Naive B cell (primary cell): ENCODE data around the gene HNRNPA0. TPM values are rescaled to one million over a fixed set of nuclear protein-coding genes. Genes with fewer than 3 reads are reported as not detected.

Source experiments
- ATAC-seq, 2 donors: fragments of 150-1000 bp; cut with Tn5 transposase; 2 replicates each; pipeline ENCODE4 v1.10.0; 2021; ENCODE audit warnings: low read depth in 2 of 2, mild to moderate bottlenecking in 2 of 2, moderate library complexity in 2 of 2
- DNase-seq: peaks from one replicate; pipeline ENCODE4 v3.0.0; 2022
- H3K27ac Mint-ChIP-seq, 6 donors: one replicate each; pipeline ENCODE4 v1.8.0; 2020 to 2022; ENCODE audit warnings: mild to moderate bottlenecking in 6 of 6, mixed read lengths in 6 of 6, moderate library complexity in 5 of 6, inconsistent platforms in 2 of 6
- H3K27me3 Mint-ChIP-seq, 3 donors: one replicate each; pipeline ENCODE4 v1.8.0; 2021 to 2022; ENCODE audit warnings: mixed read lengths in 3 of 3, mild to moderate bottlenecking in 1 of 3
- H3K36me3 Mint-ChIP-seq, 2 donors: one replicate each; pipeline ENCODE4 v1.8.0; 2020 to 2022; ENCODE audit warnings: mixed read lengths in 2 of 2, inconsistent platforms in 1 of 2, mild to moderate bottlenecking in 1 of 2
- H3K4me1 Mint-ChIP-seq, 3 donors: one replicate each; pipeline ENCODE4 v1.8.0; 2020 to 2022; ENCODE audit warnings: mixed read lengths in 3 of 3, inconsistent platforms in 1 of 3, mild to moderate bottlenecking in 1 of 3, moderate library complexity in 1 of 3
- H3K4me3 Mint-ChIP-seq, 8 donors: one replicate each; pipeline ENCODE4 v1.8.0; 2020 to 2022; ENCODE audit warnings: mild to moderate bottlenecking in 8 of 8, mixed read lengths in 8 of 8, moderate library complexity in 8 of 8, inconsistent platforms in 2 of 8
- H3K9me3 Mint-ChIP-seq, 7 donors: one replicate each; pipeline ENCODE4 v1.8.0; 2020 to 2022; ENCODE audit warnings: mixed read lengths in 7 of 7, mild to moderate bottlenecking in 5 of 7, inconsistent platforms in 2 of 7, moderate library complexity in 1 of 7
- polyA plus RNA-seq, 6 donors: library from polyadenylated mRNA; unstranded; fragments of 300-500 nt; fragmentation: Illumina TruSeq; gene quantifications; one replicate each; pipeline ENCODE4 v1.2.3, GENCODE V29; 2021; ENCODE audit warnings: low read depth in 6 of 6

Gene HNRNPA0
- polyA plus RNA-seq, 6 donors from 2014 or later, result 7.3 to 22.2 (median 17.9) TPM

GRCh38 chr5:137731176-137731575 lies 23.0 kb downstream of the HNRNPA0 start:
- DNase-seq (no peak), ATAC-seq (no peak)
- H3K27ac Mint-ChIP-seq, result peak overlapping the region in 1 of 6 donors; percentile 28
- H3K27me3 Mint-ChIP-seq, result peaks cover 0 to 10% (median 0%) of the 10 kb centered on the region in 3 donors
- no peak overlapping the region for H3K4me3 Mint-ChIP-seq
- peaks cover 0 to 4% (median 0%) of the 10 kb centered on the region in 3 donors for H3K4me1 Mint-ChIP-seq
- H3K36me3 Mint-ChIP-seq, result no peaks in the 10 kb centered on the region
- no peaks in the 10 kb centered on the region for H3K9me3 Mint-ChIP-seq

- ATAC-seq (no peak), DNase-seq (no peak)
- Mint-ChIP-seq H3K27ac (peak overlapping the region in 1 of 6 donors; percentile 22), H3K36me3 (no peaks in the 10 kb centered on the region), H3K9me3 (no peaks in the 10 kb centered on the region), H3K27me3 (peaks cover 0 to 10% (median 0%) of the 10 kb centered on the region in 3 donors), H3K4me3 (no peak overlapping the region), H3K4me1 (peaks cover 0 to 4% (median 0%) of the 10 kb centered on the region in 3 donors)
These were observed 23.8 kb downstream of the HNRNPA0 start for GRCh38 chr5:137730336-137730735.

- Mint-ChIP-seq H3K4me3 (no peak overlapping the region), H3K36me3 (no peaks in the 10 kb centered on the region), H3K9me3 (no peaks in the 10 kb centered on the region), H3K27ac (no peak overlapping the region), H3K4me1 (no peaks in the 10 kb centered on the region), H3K27me3 (no peaks in the 10 kb centered on the region)
- DNase-seq (no peak), ATAC-seq (no peak)
These were observed 26.1 kb downstream of the HNRNPA0 start for GRCh38 chr5:137728048-137728447.

- no peak for ATAC-seq
These were observed 26.5 kb downstream of the HNRNPA0 start for GRCh38 chr5:137727623-137728022.

GRCh38 chr5:137724251-137724650 lies 29.9 kb downstream of the HNRNPA0 start:
- H3K27ac Mint-ChIP-seq, result no peak overlapping the region
- H3K9me3 Mint-ChIP-seq, result no peaks in the 10 kb centered on the region
- no peaks in the 10 kb centered on the region for H3K4me1 Mint-ChIP-seq
- DNase-seq (no peak), ATAC-seq (no peak)
- no peak overlapping the region for H3K4me3 Mint-ChIP-seq
- H3K27me3 Mint-ChIP-seq, result no peaks in the 10 kb centered on the region
- H3K36me3 Mint-ChIP-seq, result no peaks in the 10 kb centered on the region

More at GRCh38 chr5:137727623-137728022, 26.5 kb downstream of the HNRNPA0 start:
- no peaks in the 10 kb centered on the region for H3K4me1 Mint-ChIP-seq
- H3K9me3 Mint-ChIP-seq, result no peaks in the 10 kb centered on the region
- no peak overlapping the region for H3K27ac Mint-ChIP-seq
- H3K27me3 Mint-ChIP-seq, result no peaks in the 10 kb centered on the region
- no peaks in the 10 kb centered on the region for H3K36me3 Mint-ChIP-seq
- H3K4me3 Mint-ChIP-seq, result no peak overlapping the region
- DNase-seq, result no peak

- Mint-ChIP-seq H3K27ac (no peak overlapping the region), H3K36me3 (peaks cover 0 to 7% of the 10 kb centered on the region in 2 donors), H3K9me3 (peaks cover 2 to 8% (median 6%) of the 10 kb centered on the region in 7 donors), H3K27me3 (no peaks in the 10 kb centered on the region), H3K4me3 (no peak overlapping the region), H3K4me1 (no peaks in the 10 kb centered on the region)
- no peak for ATAC-seq
- no peak for DNase-seq
These were observed 35.6 kb downstream of the HNRNPA0 start for GRCh38 chr5:137718611-137719010.

GRCh38 chr5:137716337-137716736 lies 37.8 kb downstream of the HNRNPA0 start:
- no peaks in the 10 kb centered on the region for H3K4me1 Mint-ChIP-seq
- H3K4me3 Mint-ChIP-seq, result no peak overlapping the region
- ATAC-seq (no peak), DNase-seq (no peak)
- no peak overlapping the region for H3K27ac Mint-ChIP-seq
- peaks cover under 1 to 7% of the 10 kb centered on the region in 2 donors for H3K36me3 Mint-ChIP-seq
- peaks cover 3 to 22% (median 10%) of the 10 kb centered on the region in 7 donors for H3K9me3 Mint-ChIP-seq
- no peaks in the 10 kb centered on the region for H3K27me3 Mint-ChIP-seq

- Mint-ChIP-seq H3K9me3 (peaks cover 3 to 22% (median 10%) of the 10 kb centered on the region in 7 donors), H3K4me3 (no peak overlapping the region), H3K4me1 (no peaks in the 10 kb centered on the region), H3K27ac (no peak overlapping the region), H3K36me3 (peaks cover 7 to 9% of the 10 kb centered on the region in 2 donors), H3K27me3 (no peaks in the 10 kb centered on the region)
- no peak for ATAC-seq
- no peak for DNase-seq
These were observed 38.7 kb downstream of the HNRNPA0 start for GRCh38 chr5:137715456-137715855.

GRCh38 chr5:137714946-137715345 lies 39.2 kb downstream of the HNRNPA0 start:
- Mint-ChIP-seq H3K4me3 (no peak overlapping the region), H3K9me3 (peaks cover 3 to 22% (median 10%) of the 10 kb centered on the region in 7 donors), H3K4me1 (no peaks in the 10 kb centered on the region), H3K36me3 (peaks cover 7 to 10% of the 10 kb centered on the region in 2 donors), H3K27me3 (no peaks in the 10 kb centered on the region), H3K27ac (no peak overlapping the region)
- DNase-seq, result no peak
- no peak for ATAC-seq

GRCh38 chr5:137714494-137714893 lies 39.7 kb downstream of the HNRNPA0 start:
- ATAC-seq, result no peak
- H3K4me1 Mint-ChIP-seq, result no peaks in the 10 kb centered on the region

GRCh38 chr5:137712139-137712667 lies 42.0 kb downstream of the HNRNPA0 start:
- peaks cover 7 to 10% of the 10 kb centered on the region in 2 donors for H3K36me3 Mint-ChIP-seq
- no peak for ATAC-seq

More at GRCh38 chr5:137714494-137714893, 39.7 kb downstream of the HNRNPA0 start:
- no peak for DNase-seq
- Mint-ChIP-seq H3K27ac (no peak overlapping the region), H3K36me3 (peaks cover 7 to 10% of the 10 kb centered on the region in 2 donors), H3K27me3 (no peaks in the 10 kb centered on the region), H3K4me3 (no peak overlapping the region), H3K9me3 (peaks cover 3 to 22% (median 10%) of the 10 kb centered on the region in 7 donors)

GRCh38 chr5:137710086-137710485 lies 44.1 kb downstream of the HNRNPA0 start:
- no peak for ATAC-seq
- Mint-ChIP-seq H3K4me3 (no peak overlapping the region), H3K27me3 (no peaks in the 10 kb centered on the region), H3K27ac (no peak overlapping the region), H3K4me1 (no peaks in the 10 kb centered on the region), H3K36me3 (peaks cover 10 to 11% of the 10 kb centered on the region in 2 donors), H3K9me3 (peaks cover 3 to 22% (median 10%) of the 10 kb centered on the region in 7 donors)
- DNase-seq, result no peak

More at GRCh38 chr5:137712139-137712667, 42.0 kb downstream of the HNRNPA0 start:
- Mint-ChIP-seq H3K27me3 (no peaks in the 10 kb centered on the region), H3K27ac (no peak overlapping the region), H3K4me1 (no peaks in the 10 kb centered on the region), H3K4me3 (no peak overlapping the region), H3K9me3 (peaks cover 3 to 22% (median 10%) of the 10 kb centered on the region in 7 donors)
- no peak for DNase-seq

GRCh38 chr5:137708796-137709559 lies 45.2 kb downstream of the HNRNPA0 start:
- Mint-ChIP-seq H3K4me1 (no peaks in the 10 kb centered on the region), H3K9me3 (peaks cover 1 to 16% (median 6%) of the 10 kb centered on the region in 7 donors), H3K4me3 (no peak overlapping the region), H3K27me3 (no peaks in the 10 kb centered on the region), H3K27ac (no peak overlapping the region), H3K36me3 (peaks cover 4 to 10% of the 10 kb centered on the region in 2 donors)
- ATAC-seq (no peak), DNase-seq (no peak)

GRCh38 chr5:137708062-137708461 lies 46.1 kb downstream of the HNRNPA0 start:
- Mint-ChIP-seq H3K4me3 (no peak overlapping the region), H3K36me3 (peaks cover 4 to 10% of the 10 kb centered on the region in 2 donors)

More at GRCh38 chr5:137708062-137708461, 46.1 kb downstream of the HNRNPA0 start:
- ATAC-seq, result no peak
- Mint-ChIP-seq H3K4me1 (no peaks in the 10 kb centered on the region), H3K27me3 (no peaks in the 10 kb centered on the region), H3K27ac (no peak overlapping the region), H3K9me3 (peaks cover 0 to 9% (median 4%) of the 10 kb centered on the region in 7 donors)
- DNase-seq, result no peak
